GM19455 (cell line): ENCODE results near the gene TMPRSS3.

ENCODE experiments used
- ATAC-seq: cut with Tn5 transposase; IDR thresholded peaks from one replicate; pipeline ENCODE4 v1.9.1; 2021; ENCODE audit not compliant: unreplicated experiment

Gene TMPRSS3

GRCh38 chr21:42390193-42390592 lies 5.7 kb downstream of the TMPRSS3 start:
- no peak for ATAC-seq

- ATAC-seq = no peak
Measured at GRCh38 chr21:42389449-42389835, 6.4 kb downstream of the TMPRSS3 start.

- no peak for ATAC-seq
Measured at GRCh38 chr21:42388740-42389448, 7.0 kb downstream of the TMPRSS3 start.

- no peak for ATAC-seq
Measured at GRCh38 chr21:42387843-42388340, 8.0 kb downstream of the TMPRSS3 start.

GRCh38 chr21:42387164-42387563 lies 8.7 kb downstream of the TMPRSS3 start:
- ATAC-seq = no peak

GRCh38 chr21:42386034-42386591 lies 9.7 kb downstream of the TMPRSS3 start:
- ATAC-seq = no peak

GRCh38 chr21:42385619-42386018 lies 10.2 kb downstream of the TMPRSS3 start:
- ATAC-seq = no peak

- no peak for ATAC-seq
Measured at GRCh38 chr21:42384989-42385388, 10.9 kb downstream of the TMPRSS3 start.

GRCh38 chr21:42384156-42384945 lies 11.5 kb downstream of the TMPRSS3 start:
- ATAC-seq = no peak

- ATAC-seq = no peak
Measured at GRCh38 chr21:42383331-42383730, 12.5 kb downstream of the TMPRSS3 start.

- ATAC-seq = no peak
Measured at GRCh38 chr21:42382915-42383314, 12.9 kb downstream of the TMPRSS3 start.

GRCh38 chr21:42381347-42381984 lies 14.4 kb downstream of the TMPRSS3 start:
- ATAC-seq = no peak

GRCh38 chr21:42379426-42380215 lies 16.2 kb downstream of the TMPRSS3 start:
- no peak for ATAC-seq

- no peak for ATAC-seq
Measured at GRCh38 chr21:42378418-42378817, 17.4 kb downstream of the TMPRSS3 start.

GRCh38 chr21:42377951-42378340 lies 17.9 kb downstream of the TMPRSS3 start:
- no peak for ATAC-seq

- no peak for ATAC-seq
Measured at GRCh38 chr21:42377211-42377950, 18.5 kb downstream of the TMPRSS3 start.

- ATAC-seq = no peak
Measured at GRCh38 chr21:42376338-42376982, 19.4 kb downstream of the TMPRSS3 start.

- ATAC-seq = no peak
Measured at GRCh38 chr21:42375966-42376337, 19.9 kb downstream of the TMPRSS3 start.

GRCh38 chr21:42375506-42375905 lies 20.3 kb downstream of the TMPRSS3 start:
- no peak for ATAC-seq
